IMR-90 (cell line): ENCODE data around the gene GPC2. TPM values are rescaled to one million over a fixed set of nuclear protein-coding genes. Genes with fewer than 3 reads are reported as not detected.
A peak's percentile ranks its signal among the peaks of the same experiment; 100 is the strongest.

Experiments used
- ATAC-seq: fragments of 200-7000 bp; cut with Tn5 transposase; 2 replicates; pipeline ENCODE4 v1.9.1; 2020; ENCODE audit warnings: low read depth, mild to moderate bottlenecking, moderate library complexity
- BruUV-seq: library from RNA; stranded (reverse); fragments of 400-500 nt; replicated peaks from 2 replicates; lab custom pipeline; 2021; lab: Mats Ljungman, UMichigan
- CTCF ChIA-PET: fragments of 300-600 bp; formaldehyde crosslinking; extraction: SDS; loops from one replicate; lab custom pipeline; 2021; ENCODE audit warnings: antibody characterized with exemption; lab: Yijun Ruan, JAX
- POLR2A ChIA-PET: fragments of 300-600 bp; sonication (Branson Sonifier 250); formaldehyde crosslinking; loops from one replicate; lab custom pipeline; 2022; ENCODE audit warnings: antibody characterized with exemption; ENCODE audit not compliant: unreplicated experiment; lab: Charles Lee
- DNase-seq: peaks from one replicate; pipeline ENCODE4 v3.0.0; 2013
- H2AFZ ChIP-seq: replicated peaks from 2 replicates; pipeline ENCODE3; 2013; ENCODE audit warnings: low read length, mild to moderate bottlenecking; ENCODE audit not compliant: poor library complexity
- H2AK5ac ChIP-seq: 2 replicates; pipeline ENCODE4 v1.6.1; 2013; ENCODE audit warnings: low read depth, low read length, inconsistent platforms
- H2AK9ac ChIP-seq: replicated peaks from 2 replicates; pipeline ENCODE3; 2013; ENCODE audit warnings: mild to moderate bottlenecking, low read depth, low read length, moderate library complexity; ENCODE audit not compliant: poor library complexity
- H2BK120ac ChIP-seq: 2 replicates; pipeline ENCODE4 v1.6.1; 2013; ENCODE audit warnings: low read depth, low read length, inconsistent platforms
- H2BK15ac ChIP-seq: 3 replicates; pipeline ENCODE4 v1.6.1; 2013; ENCODE audit warnings: low read depth, low read length, inconsistent platforms
- H2BK20ac ChIP-seq: 2 replicates; pipeline ENCODE4 v1.6.1; 2013; ENCODE audit warnings: low read depth, mild to moderate bottlenecking, inconsistent platforms, low read length, moderate library complexity
- H2BK5ac ChIP-seq: 2 replicates; pipeline ENCODE4 v1.6.1; 2013; ENCODE audit warnings: mild to moderate bottlenecking, low read depth, low read length, inconsistent platforms; ENCODE audit not compliant: poor library complexity, severe bottlenecking
- H3K14ac ChIP-seq: replicated peaks from 2 replicates; pipeline ENCODE4 v1.6.1; 2013; ENCODE audit warnings: low read depth, low read length, inconsistent platforms
- H3K18ac ChIP-seq: 2 replicates; pipeline ENCODE4 v1.6.1; 2013; ENCODE audit warnings: low read depth, low read length, control low read depth
- H3K23ac ChIP-seq: 2 replicates; pipeline ENCODE4 v1.6.1; 2013; ENCODE audit warnings: low read depth, low read length, inconsistent platforms
- H3K27ac ChIP-seq: 2 replicates; pipeline ENCODE4 v1.5.1; 2013; ENCODE audit warnings: mild to moderate bottlenecking, control low read depth, low read length; ENCODE audit not compliant: insufficient read depth
- H3K27me3 ChIP-seq: 2 replicates; pipeline ENCODE4 v1.6.1; 2013; ENCODE audit warnings: low read length; ENCODE audit not compliant: control insufficient read depth, insufficient read depth
- H3K36me3 ChIP-seq: 2 replicates; pipeline ENCODE4 v1.6.1; 2013; ENCODE audit warnings: low read length, mixed read lengths; ENCODE audit not compliant: control insufficient read depth, insufficient read depth
- H3K4ac ChIP-seq: 2 replicates; pipeline ENCODE4 v1.6.1; 2013; ENCODE audit warnings: low read depth, low read length, inconsistent platforms
- H3K4me1 ChIP-seq: 2 replicates; pipeline ENCODE4 v1.6.1; 2013; ENCODE audit warnings: low read length, mixed read lengths; ENCODE audit not compliant: control insufficient read depth, insufficient read depth
- H3K4me2 ChIP-seq: 2 replicates; pipeline ENCODE4 v1.6.1; 2013; ENCODE audit warnings: low read depth, mild to moderate bottlenecking, control low read depth, low read length, moderate library complexity
- H3K4me3 ChIP-seq: 2 replicates; pipeline ENCODE4 v1.5.1; 2013; ENCODE audit warnings: low read depth, mild to moderate bottlenecking, control low read depth, low read length, moderate library complexity; ENCODE audit not compliant: insufficient read depth
- H3K56ac ChIP-seq: 2 replicates; pipeline ENCODE4 v1.6.1; 2013; ENCODE audit warnings: low read length, inconsistent platforms; ENCODE audit not compliant: insufficient read depth; ENCODE audit errors: extremely low read depth
- H3K79me1 ChIP-seq, 2 experiments: 2 replicates each; pipeline ENCODE4 v1.6.1; 2013; ENCODE audit warnings: low read length in 2 of 2, inconsistent platforms in 1 of 2, low read depth in 1 of 2
- H3K9ac ChIP-seq: 2 replicates; pipeline ENCODE4 v1.6.1; 2013; ENCODE audit warnings: low read depth, low read length, control low read depth
- H3K9me1 ChIP-seq: 2 replicates; pipeline ENCODE4 v1.6.1; 2013; ENCODE audit warnings: low read length, inconsistent platforms; ENCODE audit not compliant: insufficient read depth
- H3K9me3 ChIP-seq: 2 replicates; pipeline ENCODE4 v1.6.1; 2013; ENCODE audit warnings: low read length; ENCODE audit not compliant: control insufficient read depth, insufficient read depth
- H4K20me1 ChIP-seq: 2 replicates; pipeline ENCODE4 v1.6.1; 2013; ENCODE audit warnings: low read length, inconsistent platforms; ENCODE audit not compliant: insufficient read depth
- H4K5ac ChIP-seq: 2 replicates; pipeline ENCODE4 v1.6.1; 2013; ENCODE audit warnings: mild to moderate bottlenecking, low read depth, low read length, control low read depth
- H4K8ac ChIP-seq, 2 experiments: 2 replicates each; pipeline ENCODE4 v1.6.1; 2013; ENCODE audit warnings: low read depth in 2 of 2, low read length in 2 of 2, control low read depth in 1 of 2, inconsistent platforms in 1 of 2
- H4K91ac ChIP-seq: 2 replicates; pipeline ENCODE4 v1.6.1; 2013; ENCODE audit warnings: low read depth, low read length, inconsistent platforms; ENCODE audit not compliant: insufficient read depth
- BHLHE40 ChIP-seq: fragments of 150-350 bp; IDR thresholded peaks from 2 replicates; pipeline ENCODE4 v1.6.1; 2016; ENCODE audit warnings: mild to moderate bottlenecking, low read depth, low read length
- CEBPB ChIP-seq: IDR thresholded peaks from 2 replicates; pipeline ENCODE4 v1.6.1; 2012; ENCODE audit warnings: low read depth, low read length, improper control_type of control experiment
- CHD1 ChIP-seq: IDR thresholded peaks from 2 replicates; pipeline ENCODE4 v1.6.1; 2012; ENCODE audit warnings: low read depth, low read length, improper control_type of control experiment
- CTCF ChIP-seq: conservative IDR thresholded peaks from 2 replicates; pipeline ENCODE4 v1.5.1; 2012; ENCODE audit warnings: mild to moderate bottlenecking, low read depth, low read length, improper control_type of control experiment
- FOS ChIP-seq: fragments of 150-350 bp; IDR thresholded peaks from 2 replicates; pipeline ENCODE4 v1.6.1; 2016; ENCODE audit warnings: low read depth, low read length
- MAFK ChIP-seq: IDR thresholded peaks from 2 replicates; pipeline ENCODE4 v1.6.1; 2012; ENCODE audit warnings: low read depth, low read length, improper control_type of control experiment
- MAZ ChIP-seq: IDR thresholded peaks from 2 replicates; pipeline ENCODE4 v1.6.1; 2012; ENCODE audit warnings: low read depth, mild to moderate bottlenecking, low read length, improper control_type of control experiment, moderate library complexity, borderline replicate concordance
- MXI1 ChIP-seq: IDR thresholded peaks from 2 replicates; pipeline ENCODE4 v1.6.1; 2012; ENCODE audit warnings: low read depth, mild to moderate bottlenecking, low read length, moderate library complexity, borderline replicate concordance
- NFE2L2 ChIP-seq: fragments of 150-350 bp; IDR thresholded peaks from 2 replicates; pipeline ENCODE4 v1.6.1; 2016; ENCODE audit warnings: low read depth, mild to moderate bottlenecking, low read length
- POLR2A ChIP-seq: IDR thresholded peaks from 2 replicates; pipeline ENCODE4 v1.6.1; 2012; ENCODE audit warnings: mild to moderate bottlenecking, low read depth, low read length
- RAD21 ChIP-seq: IDR thresholded peaks from 2 replicates; pipeline ENCODE4 v1.6.1; 2012; ENCODE audit warnings: low read length, improper control_type of control experiment
- RCOR1 ChIP-seq: IDR thresholded peaks from 2 replicates; pipeline ENCODE4 v1.6.1; 2012; ENCODE audit warnings: mild to moderate bottlenecking, low read length, improper control_type of control experiment; ENCODE audit not compliant: insufficient replicate concordance
- RFX5 ChIP-seq: IDR thresholded peaks from 2 replicates; pipeline ENCODE4 v1.8.0; 2012; ENCODE audit warnings: low read depth, mild to moderate bottlenecking, low read length, moderate library complexity
- SMC3 ChIP-seq: fragments of 150-350 bp; IDR thresholded peaks from 2 replicates; pipeline ENCODE4 v1.6.1; 2016; ENCODE audit warnings: low read depth, mild to moderate bottlenecking, antibody characterized with exemption, low read length, moderate library complexity
- USF2 ChIP-seq: fragments of 150-350 bp; IDR thresholded peaks from 2 replicates; pipeline ENCODE4 v1.6.1; 2017; ENCODE audit warnings: mild to moderate bottlenecking, antibody characterized with exemption, low read length, low read depth
- WGBS, 2 experiments: methylation state at CpG; one replicate each; pipeline versions ENCODE4 v1.1.5 to v1.1.7; 2013; ENCODE audit warnings: missing lambda C conversion rate in 2 of 2; ENCODE audit not compliant: insufficient read length in 1 of 2; ENCODE audit errors: extremely low coverage in 2 of 2; 5-methylcytosine and 5-hydroxymethylcytosine counted together
- dilution Hi-C: fragments of 300-500 bp; cut with HindIII; formaldehyde crosslinking; loops from one replicate; pipeline ENCODE4 v1.14.3; 2018; ENCODE audit warnings: low sequenced_read_pairs; ENCODE audit not compliant: unreplicated experiment
- in situ Hi-C: fragments of 300-500 bp; cut with MboI; formaldehyde crosslinking; loops from 3 replicates; pipeline ENCODE4 v1.14.3; 2019; ENCODE audit warnings: low sequenced_read_pairs, inconsistent platforms, mixed read lengths
- intact Hi-C: fragments of 100-400 bp; cut with micrococcal nuclease; formaldehyde crosslinking; loops from 2 replicates; pipeline ENCODE4 v1.10.0; 2022
- polyA plus RNA-seq, 3 experiments: library from polyadenylated mRNA; depleted of rRNA; stranded (reverse); fragments of >200 nt; gene quantifications; 2 replicates each; pipeline ENCODE4 v1.2.3, GENCODE V29; 2012; ENCODE audit warnings: low replicate concordance in 1 of 3
- total RNA-seq: library from RNA; depleted of rRNA; stranded (reverse); fragments of >200 nt; gene quantifications from 2 replicates; pipeline ENCODE4 v1.2.3, GENCODE V29; 2012

Gene GPC2
- total and polyA plus RNA-seq, 2 of the 4 experiments (the other 2 are of a cell fraction) = 1.8 to 6.0 TPM

- Histone ChIP-seq H2AK5ac (peak overlapping the region; percentile 23; the same call in 1 of the 2 replicates), H3K9ac (peak overlapping the region; percentile 61; the same call in 1 of the 2 replicates), H3K27me3 (no peaks in the 10 kb centered on the region), H4K5ac (no peak overlapping the region; the same call in 1 of the 2 replicates), H4K8ac (peak overlapping the region; percentile 82 to 91; a peak in 2 of 4 replicates), H3K9me1 (peaks cover 3% of the 10 kb centered on the region; the same call in 1 of the 2 replicates), H3K9me3 (no peaks in the 10 kb centered on the region), H3K14ac (peak overlapping the region; percentile 87), H3K4me2 (peak overlapping the region; percentile 78; the same call in 1 of the 2 replicates), H3K4me1 (peaks cover 6% of the 10 kb centered on the region), H2BK5ac (no peak overlapping the region), H3K36me3 (peaks cover 3% of the 10 kb centered on the region; the same call in 1 of the 2 replicates), H3K4me3 (peak overlapping the region; percentile 39; the same call in 1 of the 2 replicates), H2BK20ac (0 out of 2 replicates have a peak overlapping the region, but pooled peaks have one; percentile 5), H3K56ac (no peak overlapping the region), H3K23ac (peak overlapping the region; percentile 54), H2BK120ac (peak overlapping the region; percentile 70), H4K91ac (peak overlapping the region; percentile 60; the same call in 1 of the 2 replicates), H2AK9ac (peak overlapping the region; percentile 82), H3K18ac (no peak overlapping the region), H2AFZ (peak overlapping the region; percentile 94), H2BK15ac (no peak overlapping the region; the same call in 1 of the 3 replicates), H3K79me1 (peaks cover 0 to 8% of the 10 kb centered on the region in 2 experiments; a peak in 1 of 4 replicates), H3K27ac (no peak overlapping the region), H4K20me1 (no peaks in the 10 kb centered on the region), H3K4ac (peak overlapping the region; percentile 84)
- ATAC-seq = no peak
- DNase-seq = no peak
- POLR2A ChIA-PET = interaction anchor here (1.0 kb wide), 1 partner anchor 10 kb away, joined by 4 read pairs; the partner anchor contains the start of gene GPC2
- WGBS, 2 experiments = 37% methylated on average over 3 of the region's 14 CpGs; no CpG with 5 or more reads in 1 of the 2 experiments
- dilution Hi-C loops = no loop called here
- BruUV-seq = no TSS peak
- in situ Hi-C loops = no loop called here
- intact Hi-C loops = no loop called here
- CTCF ChIA-PET = interaction anchor here (0.9 to 1.0 kb wide), 2 partner anchors 10 to 12 kb away, joined by 3 to 5 read pairs; partner anchors contain the start of genes GPC2 and STAG3
- TF ChIP-seq MXI1 (no peak), SMC3 (no peak), MAFK (no peak), RCOR1 (no peak), USF2 (no peak), NFE2L2 (no peak), RFX5 (no peak), BHLHE40 (no peak), CEBPB (no peak), POLR2A (no peak), FOS (no peak), CHD1 (no peak), MAZ (no peak), RAD21 (no peak), CTCF (no peak)
Measured at GRCh38 chr7:100166970-100167911, 9.9 kb downstream of the GPC2 start.
